Stimulated activated CD8-positive, alpha-beta memory T cell treated with anti-CD3 and anti-CD28 coated beads, Interleukin-7, amount 100 ng/mL, for 4 hours (primary cell): Measurements from ENCODE around the gene BDNF.
"Not testable (repeated sequence)": the region's sequence is repeated elsewhere in the genome, so short reads cannot be mapped to it uniquely, and the experiment has no call there.

ENCODE experiments used
- DNase-seq, 2 donors: peaks; one replicate each; pipeline ENCODE4 v3.0.0-alpha.2; 2020; ENCODE audit warnings: low read depth in 2 of 2

The BDNF gene

GRCh38 chr11:27665508-27666101, 34.6 kb downstream of the BDNF start:
- DNase-seq = not testable (repeated sequence)

- no peak for DNase-seq
Observed at GRCh38 chr11:27663326-27663725, 36.9 kb downstream of the BDNF start.

- DNase-seq = no peak
Observed at GRCh38 chr11:27660171-27660570, 40.1 kb downstream of the BDNF start.

GRCh38 chr11:27658535-27659236, 41.6 kb downstream of the BDNF start:
- DNase-seq = no peak

GRCh38 chr11:27656806-27657483, 43.3 kb downstream of the BDNF start:
- DNase-seq = no peak

GRCh38 chr11:27656320-27656719, 43.9 kb downstream of the BDNF start:
- DNase-seq = no peak

GRCh38 chr11:27653990-27654758, 46.1 kb downstream of the BDNF start:
- no peak for DNase-seq

- DNase-seq = no peak
Observed at GRCh38 chr11:27651711-27652110, 48.5 kb downstream of the BDNF start.

- no peak for DNase-seq
Observed at GRCh38 chr11:27650988-27651387, 49.3 kb downstream of the BDNF start.

GRCh38 chr11:27649800-27650199, 50.5 kb downstream of the BDNF start:
- no peak for DNase-seq

- DNase-seq = no peak
Observed at GRCh38 chr11:27648840-27649239, 51.4 kb downstream of the BDNF start.

- no peak for DNase-seq
Observed at GRCh38 chr11:27646051-27646818, 54.0 kb downstream of the BDNF start.

- DNase-seq = no peak
Observed at GRCh38 chr11:27642954-27643353, 57.3 kb downstream of the BDNF start.

GRCh38 chr11:27640954-27641353, 59.3 kb downstream of the BDNF start:
- no peak for DNase-seq

- no peak for DNase-seq
Observed at GRCh38 chr11:27635567-27636037, 64.7 kb downstream of the BDNF start.

- not testable (repeated sequence) for DNase-seq
Observed at GRCh38 chr11:27634776-27635175, 65.5 kb downstream of the BDNF start.

- DNase-seq = not testable (repeated sequence)
Observed at GRCh38 chr11:27634282-27634681, 66.0 kb downstream of the BDNF start.

- DNase-seq = not testable (repeated sequence)
Observed at GRCh38 chr11:27629023-27629422, 71.2 kb downstream of the BDNF start.

GRCh38 chr11:27627979-27628378, 72.3 kb downstream of the BDNF start:
- DNase-seq = no peak

GRCh38 chr11:27626938-27627586, 73.2 kb downstream of the BDNF start:
- no peak for DNase-seq
